Choroid plexus epithelial cell (primary cell): Measurements from ENCODE around the gene EPHA3.

Source experiments
- DNase-seq: peaks from one replicate; pipeline ENCODE4 v3.0.0-alpha.2; 2010; ENCODE audit warnings: low read depth
- H3K4me3 ChIP-seq: 2 replicates; pipeline ENCODE4 v1.5.1; 2011; ENCODE audit warnings: low read depth, mild to moderate bottlenecking, control low read depth, low read length, moderate library complexity
- CTCF ChIP-seq: conservative IDR thresholded peaks from 2 replicates; pipeline ENCODE4 v1.5.1; 2011; ENCODE audit warnings: low read depth, mild to moderate bottlenecking, control low read depth, inconsistent platforms, low read length, moderate library complexity

The EPHA3 gene

DNA sequence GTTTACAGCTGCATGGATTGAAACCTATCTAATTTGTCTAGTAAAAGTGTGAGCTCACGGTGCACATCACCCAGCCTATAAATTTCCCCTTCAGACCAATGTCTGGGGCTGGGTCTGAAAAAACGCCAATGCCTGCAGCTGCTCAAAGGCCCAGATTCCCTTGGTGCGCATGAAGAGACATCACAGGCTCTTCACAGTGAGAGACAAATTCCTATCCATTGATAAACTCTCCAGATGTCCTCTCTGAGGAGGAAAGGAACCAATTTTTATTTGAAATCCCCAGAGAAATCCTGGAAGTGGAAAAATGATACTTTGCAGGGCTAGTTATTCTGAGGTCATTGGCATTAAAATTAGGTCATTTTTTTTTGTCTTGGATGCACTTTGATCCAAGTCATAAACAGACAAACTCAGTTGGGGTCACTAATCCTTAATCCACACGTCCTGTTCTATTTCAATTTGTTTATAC is 360.5 kb downstream of the EPHA3 start:
- H3K4me3 ChIP-seq, result no peak overlapping the region
- DNase-seq, result peak; percentile 16
- TF ChIP-seq CTCF, result no peak

DNA sequence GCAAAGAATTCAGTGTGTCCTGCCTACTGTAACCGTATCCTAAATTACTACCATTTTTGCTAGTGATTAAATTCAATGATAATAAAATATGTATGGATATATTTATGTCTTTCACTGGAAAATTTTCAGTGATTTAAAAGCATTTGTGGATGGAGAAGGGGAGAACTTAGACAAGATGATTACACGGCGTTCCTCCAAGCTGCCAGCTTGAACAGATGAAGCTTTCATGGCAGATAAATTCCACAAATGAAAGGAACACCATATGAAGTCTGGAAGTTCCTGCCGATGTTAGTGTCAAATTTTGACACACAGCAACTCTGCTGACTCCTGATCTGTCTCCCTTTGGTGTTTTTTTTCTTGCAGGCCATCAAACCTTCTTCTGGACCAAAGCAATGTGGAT is 364.7 kb downstream of the EPHA3 start:
- TF ChIP-seq CTCF, result no peak
- no peak overlapping the region for H3K4me3 ChIP-seq
- DNase-seq, result no peak

- no peak overlapping the region for H3K4me3 ChIP-seq
- no peak for TF ChIP-seq CTCF
- DNase-seq, result no peak
Observed at GRCh38 chr3:89474333-89475130, 367.1 kb downstream of the EPHA3 start.

DNA sequence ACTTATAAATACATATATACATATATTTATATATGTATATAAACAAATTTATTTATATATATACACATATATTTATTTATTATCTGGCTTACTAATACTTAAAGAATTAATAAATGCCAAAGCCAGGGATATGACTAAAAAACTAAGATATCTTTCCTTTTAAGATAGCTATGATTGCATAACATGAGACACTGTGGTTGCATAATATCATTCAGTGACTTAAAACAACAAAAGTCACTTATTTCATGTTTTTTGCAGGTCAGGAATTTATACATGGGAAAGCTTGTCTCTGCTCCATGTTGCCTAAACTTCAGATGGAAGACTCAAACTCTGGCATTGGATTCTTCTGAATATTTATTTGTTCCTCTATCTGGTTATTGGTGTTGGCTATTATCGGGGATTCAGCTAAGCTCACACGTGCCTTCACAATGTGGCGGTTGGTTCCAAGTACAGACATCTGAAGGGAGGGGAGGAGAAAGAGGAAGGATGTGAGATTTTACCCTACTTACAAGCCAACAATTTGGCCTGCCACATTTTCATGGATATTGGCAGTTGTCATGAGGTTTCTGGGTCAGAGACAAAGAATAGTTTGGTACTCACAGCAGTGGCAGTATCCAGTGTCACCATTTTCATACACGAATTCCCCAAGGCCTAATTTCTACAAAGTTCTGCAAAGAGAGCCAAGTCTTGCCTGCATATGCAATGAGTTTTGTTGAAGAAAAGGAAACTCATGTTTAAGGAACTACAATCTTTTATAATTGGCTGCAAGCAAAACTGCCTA is 381.6 kb downstream of the EPHA3 start:
- H3K4me3 ChIP-seq, result no peak overlapping the region
- DNase-seq, result peak; percentile 57
- no peak for TF ChIP-seq CTCF

- TF ChIP-seq CTCF, result no peak
- DNase-seq, result no peak
- H3K4me3 ChIP-seq, result no peak overlapping the region
Observed at GRCh38 chr3:89490129-89490528, 382.7 kb downstream of the EPHA3 start.

DNA sequence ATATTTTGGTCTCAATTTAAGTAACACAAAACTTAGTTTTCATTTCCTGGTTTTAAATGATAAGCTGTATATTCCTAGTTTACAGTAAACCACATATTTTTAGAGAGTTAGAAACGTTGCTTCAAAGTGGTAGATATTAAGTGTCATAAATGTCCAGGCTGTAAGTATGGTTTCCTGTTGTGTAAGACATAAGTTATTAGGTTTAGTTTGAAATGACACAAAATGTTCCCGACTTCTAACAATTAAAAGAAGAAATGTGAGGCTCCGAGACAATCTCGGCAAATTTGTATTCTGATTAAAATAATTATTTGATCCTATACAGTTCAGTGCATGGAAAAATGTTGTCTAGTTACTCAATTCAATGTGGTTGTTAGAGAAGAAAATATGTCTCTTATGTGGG is 387.3 kb downstream of the EPHA3 start:
- no peak overlapping the region for H3K4me3 ChIP-seq
- no peak for DNase-seq
- TF ChIP-seq CTCF, result no peak

DNA sequence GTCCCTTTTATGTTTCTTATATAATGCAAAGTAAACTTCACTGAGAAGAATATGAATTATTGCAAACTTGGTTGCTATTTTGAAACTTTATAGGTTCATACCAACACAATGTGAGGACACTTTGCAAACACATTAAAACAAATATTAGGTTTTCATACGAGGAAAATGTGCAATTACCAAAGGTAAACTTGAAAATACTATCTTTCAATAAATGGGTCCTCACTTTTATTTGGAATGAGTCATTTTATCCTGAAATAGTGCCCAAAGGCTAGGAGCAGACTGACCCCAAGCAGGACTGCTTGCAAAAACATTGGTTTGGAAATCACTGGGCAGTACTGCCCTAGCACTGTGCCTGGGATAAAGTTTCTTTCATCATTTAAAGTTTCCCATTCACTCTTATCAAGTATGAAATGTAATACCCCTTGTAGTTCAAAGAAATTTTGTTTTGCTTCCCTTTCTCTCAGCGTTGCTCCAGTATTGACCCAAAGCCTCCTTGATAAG is 396.5 kb downstream of the EPHA3 start:
- no peak for DNase-seq
- no peak overlapping the region for H3K4me3 ChIP-seq
- no peak for TF ChIP-seq CTCF
